MM.1S (cell line): ENCODE measurements around the gene RTRAF.

Source experiments
- CTCF ChIP-seq: fragments of 300-600 bp; sonication (generic); IDR thresholded peaks from 2 replicates; pipeline ENCODE4 v1.5.1; 2016; ENCODE audit warnings: antibody characterized with exemption, low read length, mixed read lengths
- EZH2 ChIP-seq: fragments of 300-600 bp; sonication (generic); optimal IDR thresholded peaks from 2 replicates; pipeline ENCODE3; 2017; ENCODE audit warnings: low read depth, mild to moderate bottlenecking, antibody characterized with exemption, low read length, mixed read lengths

- TF ChIP-seq CTCF: no peak
- no peak for TF ChIP-seq EZH2
These were observed 59.9 kb downstream of the RTRAF start for GRCh38 chr14:52049271-52049670.
